Peyer's patch (tissue), 4 donors: ENCODE data around the gene MTF1. TPM values are rescaled to one million over a fixed set of nuclear protein-coding genes. Genes with fewer than 3 reads are reported as not detected.

Experiments
- DNase-seq, 3 donors: peaks; one replicate each; pipeline ENCODE4 v3.0.0-alpha.2; 2017 to 2019
- H3K27ac ChIP-seq, 4 donors: fragments of 200-600 bp; sonication (generic); one replicate each; pipeline ENCODE4 v1.5.1; 2016 to 2019
- H3K27me3 ChIP-seq, 2 donors: fragments of 200-600 bp; sonication (generic); one replicate each; pipeline ENCODE4 v1.5.1; 2019
- H3K36me3 ChIP-seq, 3 donors: fragments of 200-600 bp; sonication (generic); one replicate each; pipeline ENCODE4 v1.5.1; 2016 to 2019
- H3K4me1 ChIP-seq, 4 donors: fragments of 200-600 bp; sonication (generic); one replicate each; pipeline ENCODE4 v1.5.1; 2016 to 2019
- H3K4me3 ChIP-seq, 4 donors: fragments of 200-600 bp; sonication (generic); 1 replicate in 3 of 4; 2 replicates in 1 of 4; pipeline ENCODE4 v1.5.1; 2016 to 2019; ENCODE audit warnings: mild to moderate bottlenecking in 1 of 4
- H3K9me3 ChIP-seq, 4 donors: fragments of 200-600 bp; sonication (generic); one replicate each; pipeline ENCODE4 v1.5.1; 2016 to 2019; ENCODE audit warnings: mild to moderate bottlenecking in 1 of 4
- CTCF ChIP-seq, 6 experiments: fragments of 450-650 bp in 4 of 6; fragments of 200-600 bp in 2 of 6; sonication (generic) in 1 of 6; IDR thresholded peaks; one replicate each; pipeline ENCODE4 v1.5.1; 2017 to 2019; ENCODE audit warnings: antibody characterized with exemption in 6 of 6, mild to moderate bottlenecking in 3 of 6, moderate library complexity in 1 of 6
- POLR2A ChIP-seq, 2 donors: fragments of 450-650 bp; IDR thresholded peaks; one replicate each; pipeline ENCODE4 v1.5.1; 2017; ENCODE audit warnings: antibody characterized with exemption in 2 of 2, mild to moderate bottlenecking in 2 of 2, moderate library complexity in 2 of 2
- total RNA-seq, 4 donors: library from RNA; depleted of rRNA; stranded (reverse); fragments of >200 nt; gene quantifications; one replicate each; pipeline ENCODE4 v1.1.0, GENCODE V29; 2016

Gene MTF1
- total RNA-seq, 4 donors from 2014 or later: 4.1 to 9.5 (median 8.1) TPM

GRCh38 chr1:37795340-37796125, 63.9 kb downstream of the MTF1 start:
- Histone ChIP-seq H3K36me3 (peaks cover 0 to 6% (median 0%) of the 10 kb centered on the region in 3 donors), H3K27me3 (no peaks in the 10 kb centered on the region), H3K27ac (no peak overlapping the region), H3K4me3 (no peak overlapping the region), H3K4me1 (peaks cover 0 to 17% (median 8%) of the 10 kb centered on the region in 4 donors), H3K9me3 (no peaks in the 10 kb centered on the region)
- DNase-seq: peak in 2 of 3 donors; percentile 73 to 75
- no peak for TF ChIP-seq POLR2A (IDR thresholded peaks at IDR 0.05)
- TF ChIP-seq CTCF (IDR thresholded peaks at IDR 0.05): no peak

- TF ChIP-seq CTCF (IDR thresholded peaks at IDR 0.05): peak in 1 of 6 experiments; percentile 6
- no peak for TF ChIP-seq POLR2A (IDR thresholded peaks at IDR 0.05)
- Histone ChIP-seq H3K27me3 (no peaks in the 10 kb centered on the region), H3K27ac (peak overlapping the region in 1 of 4 donors; percentile 52), H3K36me3 (peaks cover 0 to under 1% (median 0%) of the 10 kb centered on the region in 3 donors), H3K4me1 (peaks cover 0 to 17% (median 8%) of the 10 kb centered on the region in 4 donors), H3K9me3 (no peaks in the 10 kb centered on the region), H3K4me3 (peak overlapping the region; percentile 49 to 79 (median 76))
- DNase-seq: no peak
Measured at GRCh38 chr1:37794372-37795339, 64.7 kb downstream of the MTF1 start.

GRCh38 chr1:37793773-37794371, 65.5 kb downstream of the MTF1 start, which contains the start of gene MANEAL:
Gene MANEAL, plus strand, starts transcription at chr1:37793847. Its CDS starts 336 bp downstream, at chr1:37794183.
- H3K27ac ChIP-seq: peak within 1 kb of the TSS in 1 of 4 donors; percentile 52
- no peaks in the 10 kb centered on the region for H3K27me3 ChIP-seq
- peak; percentile 37 to 71 (median 62) for DNase-seq

GRCh38 chr1:37792943-37793686, 66.3 kb downstream of the MTF1 start:
- Histone ChIP-seq H3K9me3 (no peaks in the 10 kb centered on the region), H3K27me3 (no peaks in the 10 kb centered on the region), H3K4me1 (peaks cover 0 to 17% (median 8%) of the 10 kb centered on the region in 4 donors), H3K4me3 (peak overlapping the region; percentile 49 to 79 (median 76)), H3K36me3 (no peaks in the 10 kb centered on the region), H3K27ac (peak overlapping the region in 1 of 4 donors; percentile 52)
- TF ChIP-seq CTCF (IDR thresholded peaks at IDR 0.05): no peak
- TF ChIP-seq POLR2A (IDR thresholded peaks at IDR 0.05): no peak
- no peak for DNase-seq

More at GRCh38 chr1:37793773-37794371, 65.5 kb downstream of the MTF1 start, which contains the start of gene MANEAL:
- H3K36me3 ChIP-seq: no peaks in the 10 kb centered on the region
- H3K4me1 ChIP-seq: peaks cover 0 to 17% (median 8%) of the 10 kb centered on the region in 4 donors
- H3K9me3 ChIP-seq: no peaks in the 10 kb centered on the region
- H3K4me3 ChIP-seq: peak within 1 kb of the TSS; percentile 49 to 79 (median 76)
- TF ChIP-seq POLR2A (IDR thresholded peaks at IDR 0.05) (no peak), CTCF (IDR thresholded peaks at IDR 0.05) (no peak)
